ENCODE results near the gene IQSEC3. TPM values are rescaled to one million over a fixed set of nuclear protein-coding genes. Genes with fewer than 3 reads are reported as not detected.
"Not testable (repeated sequence)": the region's sequence is repeated elsewhere in the genome, so short reads cannot be mapped to it uniquely, and the experiment has no call there.

Gene IQSEC3
- total RNA-seq, 1 experiment from 2014 or later: not detected

- no peak for DNase-seq
- Histone ChIP-seq H3K27me3 (peaks cover 6% of the 10 kb centered on the region; the same call in 1 of the 2 replicates), H3K36me3 (no peaks in the 10 kb centered on the region), H3K9me3 (no peaks in the 10 kb centered on the region), H3K4me3 (no peak overlapping the region)
Observed at GRCh38 chr12:114626-115211, 48.2 kb downstream of the IQSEC3 start.

- no peak for DNase-seq
- H3K36me3 ChIP-seq: no peaks in the 10 kb centered on the region
- H3K4me3 ChIP-seq: no peak overlapping the region
- H3K27me3 ChIP-seq: peaks cover 6% of the 10 kb centered on the region; the same call in 1 of the 2 replicates
- no peaks in the 10 kb centered on the region for H3K9me3 ChIP-seq
Observed at GRCh38 chr12:115518-115917, 49.0 kb downstream of the IQSEC3 start.

- Histone ChIP-seq H3K9me3 (no peaks in the 10 kb centered on the region), H3K27me3 (peaks cover 10% of the 10 kb centered on the region), H3K36me3 (no peaks in the 10 kb centered on the region), H3K4me3 (no peak overlapping the region)
- no peak for DNase-seq
Observed at GRCh38 chr12:115960-116915, 49.7 kb downstream of the IQSEC3 start.

- no peak for DNase-seq
- peaks cover 10% of the 10 kb centered on the region for H3K27me3 ChIP-seq
- H3K36me3 ChIP-seq: no peaks in the 10 kb centered on the region
- no peak overlapping the region for H3K4me3 ChIP-seq
- no peaks in the 10 kb centered on the region for H3K9me3 ChIP-seq
Observed at GRCh38 chr12:117311-117710, 50.7 kb downstream of the IQSEC3 start.

GRCh38 chr12:117816-118345, 51.3 kb downstream of the IQSEC3 start:
- Histone ChIP-seq H3K36me3 (no peaks in the 10 kb centered on the region), H3K27me3 (peaks cover 10% of the 10 kb centered on the region)
- no peak for DNase-seq

GRCh38 chr12:118591-118990, 52.0 kb downstream of the IQSEC3 start:
- Histone ChIP-seq H3K36me3 (no peaks in the 10 kb centered on the region), H3K9me3 (no peaks in the 10 kb centered on the region), H3K4me3 (no peak overlapping the region), H3K27me3 (peaks cover 10% of the 10 kb centered on the region)
- no peak for DNase-seq

More at GRCh38 chr12:117816-118345, 51.3 kb downstream of the IQSEC3 start:
- H3K4me3 ChIP-seq: no peak overlapping the region
- no peaks in the 10 kb centered on the region for H3K9me3 ChIP-seq

GRCh38 chr12:120951-121350, 54.4 kb downstream of the IQSEC3 start:
- H3K4me3 ChIP-seq: no peak overlapping the region
- DNase-seq: no peak
- H3K36me3 ChIP-seq: no peaks in the 10 kb centered on the region
- no peaks in the 10 kb centered on the region for H3K9me3 ChIP-seq
- peaks cover 6% of the 10 kb centered on the region for H3K27me3 ChIP-seq

GRCh38 chr12:121647-122046, 55.1 kb downstream of the IQSEC3 start:
- H3K4me3 ChIP-seq: no peak overlapping the region

GRCh38 chr12:125075-125474, 58.5 kb downstream of the IQSEC3 start:
- Histone ChIP-seq H3K9me3 (no peaks in the 10 kb centered on the region), H3K36me3 (no peaks in the 10 kb centered on the region), H3K4me3 (no peak overlapping the region), H3K27me3 (peaks cover 3% of the 10 kb centered on the region; the same call in 1 of the 2 replicates)
- no peak for DNase-seq

More at GRCh38 chr12:121647-122046, 55.1 kb downstream of the IQSEC3 start:
- no peak for DNase-seq
- Histone ChIP-seq H3K27me3 (peaks cover 6% of the 10 kb centered on the region), H3K9me3 (no peaks in the 10 kb centered on the region), H3K36me3 (no peaks in the 10 kb centered on the region)

- DNase-seq: no peak
- Histone ChIP-seq H3K27me3 (peaks cover 3% of the 10 kb centered on the region; the same call in 1 of the 2 replicates), H3K36me3 (no peaks in the 10 kb centered on the region), H3K4me3 (no peak overlapping the region), H3K9me3 (no peaks in the 10 kb centered on the region)
Observed at GRCh38 chr12:125566-125965, 59.0 kb downstream of the IQSEC3 start.

GRCh38 chr12:128079-128478, 61.5 kb downstream of the IQSEC3 start:
- Histone ChIP-seq H3K9me3 (no peaks in the 10 kb centered on the region), H3K4me3 (no peak overlapping the region), H3K36me3 (no peaks in the 10 kb centered on the region), H3K27me3 (no peaks in the 10 kb centered on the region)
- no peak for DNase-seq

- H3K27me3 ChIP-seq: no peaks in the 10 kb centered on the region
- H3K36me3 ChIP-seq: no peaks in the 10 kb centered on the region
- H3K9me3 ChIP-seq: no peaks in the 10 kb centered on the region
- DNase-seq: no peak
- no peak overlapping the region for H3K4me3 ChIP-seq
Observed at GRCh38 chr12:129001-129400, 62.4 kb downstream of the IQSEC3 start.

GRCh38 chr12:130519-130918, 64.0 kb downstream of the IQSEC3 start:
- Histone ChIP-seq H3K4me3 (no peak overlapping the region), H3K27me3 (no peaks in the 10 kb centered on the region), H3K9me3 (no peaks in the 10 kb centered on the region), H3K36me3 (no peaks in the 10 kb centered on the region)
- no peak for DNase-seq

GRCh38 chr12:131008-131407, 64.4 kb downstream of the IQSEC3 start:
- Histone ChIP-seq H3K27me3 (no peaks in the 10 kb centered on the region), H3K36me3 (no peaks in the 10 kb centered on the region), H3K9me3 (no peaks in the 10 kb centered on the region), H3K4me3 (no peak overlapping the region)
- no peak for DNase-seq

- Histone ChIP-seq H3K27me3 (no peaks in the 10 kb centered on the region), H3K4me3 (no peak overlapping the region), H3K36me3 (no peaks in the 10 kb centered on the region), H3K9me3 (no peaks in the 10 kb centered on the region)
- DNase-seq: no peak
Observed at GRCh38 chr12:131732-132495, 65.3 kb downstream of the IQSEC3 start.

- not testable (repeated sequence) for H3K36me3 ChIP-seq, H3K4me3 ChIP-seq, DNase-seq, H3K27me3 ChIP-seq, H3K9me3 ChIP-seq
Observed at GRCh38 chr12:133616-134232, 67.2 kb downstream of the IQSEC3 start.

All from MG63 (cell line).